HG02642 (cell line): ENCODE results near the gene DNAJA3.
A peak's percentile ranks its signal among the peaks of the same experiment; 100 is the strongest.

Source experiments
- ATAC-seq: cut with Tn5 transposase; IDR thresholded peaks from one replicate; pipeline ENCODE4 v1.9.1; 2021; ENCODE audit warnings: mild to moderate bottlenecking; ENCODE audit not compliant: unreplicated experiment, poor library complexity

The DNAJA3 gene

GRCh38 chr16:4404247-4404966 lies 21.3 kb upstream of the DNAJA3 start:
- no peak for ATAC-seq

DNA sequence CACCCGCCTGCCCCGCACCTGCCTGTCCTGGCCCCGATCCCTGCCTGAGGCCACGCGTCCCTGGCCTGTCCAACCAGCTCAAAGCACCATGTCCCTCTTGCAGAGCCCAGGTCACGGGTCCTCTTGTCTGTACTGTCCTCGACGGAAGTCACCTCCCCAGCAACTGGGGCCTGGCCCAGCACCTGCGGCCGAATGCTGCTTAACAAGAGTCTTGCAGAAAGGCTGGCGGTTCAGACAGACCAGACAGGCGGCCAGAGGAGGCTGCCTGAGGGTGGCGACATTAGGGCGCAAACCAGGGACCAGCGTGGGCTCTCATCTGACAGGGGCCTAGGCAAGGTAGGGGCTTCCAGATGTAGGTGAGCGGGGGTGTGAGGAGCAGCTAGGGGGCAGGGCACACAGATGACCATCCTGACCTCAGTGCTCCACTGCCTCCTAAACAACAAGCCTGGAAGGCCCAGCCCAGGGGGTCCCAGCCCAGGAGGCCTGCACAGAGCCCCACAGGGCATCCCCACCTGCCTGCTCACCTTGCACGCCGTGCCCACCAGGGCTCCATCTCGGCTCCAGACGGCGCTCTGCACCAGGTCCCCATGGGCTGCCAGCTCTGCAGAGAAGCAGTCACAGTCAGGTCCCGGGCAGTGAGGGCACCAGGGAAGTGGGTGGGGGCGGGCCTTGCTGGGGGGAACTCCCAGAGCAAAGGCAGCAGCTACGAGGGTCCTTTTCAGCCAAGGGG lies 20.5 kb upstream of the DNAJA3 start:
- no peak for ATAC-seq

GRCh38 chr16:4407543-4408322 lies 17.9 kb upstream of the DNAJA3 start:
- ATAC-seq, result no peak

DNA sequence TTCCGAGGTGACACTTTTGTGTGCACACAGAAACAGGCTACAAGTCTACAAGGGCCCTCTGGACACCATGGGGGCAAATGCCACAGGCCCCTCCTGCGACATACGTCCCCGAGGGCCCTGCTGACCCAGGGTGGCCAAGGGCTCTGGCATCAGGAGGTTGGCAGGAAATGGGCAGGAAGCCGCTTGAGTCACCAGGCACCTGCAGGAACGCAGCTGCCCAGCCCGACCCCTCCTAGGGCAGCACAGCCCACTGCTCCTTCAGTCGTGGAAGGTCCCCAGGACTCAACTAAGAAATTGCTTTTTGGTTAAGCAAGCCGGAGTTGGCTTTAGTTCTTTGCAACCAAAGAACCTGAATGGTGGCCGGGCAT lies 17.4 kb upstream of the DNAJA3 start:
- no peak for ATAC-seq

- no peak for ATAC-seq
Observed at GRCh38 chr16:4409081-4409932, 16.4 kb upstream of the DNAJA3 start.

DNA sequence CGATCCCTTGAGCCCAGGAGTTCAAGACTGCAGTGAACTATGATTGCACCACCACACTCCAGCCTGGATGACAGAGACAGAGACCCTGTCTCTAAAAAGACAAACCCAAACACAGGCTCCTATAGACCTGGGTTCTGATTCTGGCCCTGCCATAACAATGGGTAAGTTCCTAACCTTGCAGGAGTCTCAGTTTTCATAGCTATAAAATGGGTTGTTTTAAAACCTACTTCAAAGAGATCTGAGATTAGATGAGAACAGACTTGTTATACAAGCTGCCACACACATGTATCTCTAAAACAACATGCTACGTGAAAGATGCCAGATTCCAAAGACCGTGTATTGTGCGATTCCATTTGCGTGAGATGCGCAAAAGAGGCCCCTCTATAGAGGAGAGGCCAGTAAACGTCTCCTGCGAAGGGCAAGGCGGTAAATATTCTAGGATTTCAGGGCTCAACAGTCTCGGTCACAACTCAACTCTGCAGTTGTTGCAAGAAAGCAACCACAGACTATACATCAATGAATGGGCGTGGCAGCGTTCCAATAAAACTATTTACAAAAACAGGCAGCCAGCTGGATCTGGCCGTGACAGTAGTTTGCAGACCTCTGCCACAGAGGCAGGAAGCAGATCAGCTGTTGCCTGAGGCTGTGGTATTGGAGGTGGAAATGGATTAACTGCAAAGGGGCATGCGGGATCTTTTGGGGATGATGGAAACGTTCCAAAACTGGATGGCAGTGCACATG lies 15.2 kb upstream of the DNAJA3 start:
- ATAC-seq, result no peak

DNA sequence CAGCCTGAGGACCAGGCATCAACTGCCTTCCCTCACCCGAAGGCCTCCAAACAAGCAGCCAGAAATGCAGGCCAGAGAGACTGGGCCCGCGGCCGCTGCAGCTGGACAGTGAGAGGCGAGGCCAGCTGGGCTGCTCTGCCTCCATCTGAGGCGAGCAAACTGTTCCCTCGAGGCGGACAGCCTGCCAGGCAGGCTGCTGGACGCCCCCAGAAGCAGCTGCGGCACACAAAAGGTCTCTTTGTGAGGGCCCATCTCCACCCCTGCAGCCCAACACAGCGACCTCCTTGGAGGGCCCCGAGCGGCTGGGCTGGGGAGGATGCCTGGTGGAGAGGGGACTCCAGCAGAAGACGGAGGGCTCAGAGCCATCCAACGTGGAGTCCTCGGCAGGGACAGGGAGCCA lies 14.0 kb upstream of the DNAJA3 start:
- ATAC-seq, result no peak

DNA sequence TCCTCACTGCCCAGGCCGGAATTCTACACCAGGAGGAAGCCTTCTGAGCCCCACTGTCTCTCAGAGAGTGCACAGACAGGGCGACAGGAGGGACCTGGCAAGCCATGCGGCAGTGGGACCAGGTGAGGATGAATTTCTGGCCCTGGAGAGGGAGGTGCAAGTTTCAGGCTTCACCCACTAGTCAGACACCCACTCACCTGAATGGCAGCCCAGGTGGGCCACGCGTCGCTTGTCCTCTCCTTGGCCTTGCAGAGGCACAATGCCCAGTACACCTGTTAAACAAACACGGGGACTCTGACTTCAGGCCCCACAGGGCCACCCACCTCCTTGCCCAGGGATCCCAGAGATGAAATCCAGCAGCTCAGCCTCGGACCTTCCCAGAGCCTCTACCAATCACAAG lies 13.5 kb upstream of the DNAJA3 start:
- ATAC-seq, result no peak

DNA sequence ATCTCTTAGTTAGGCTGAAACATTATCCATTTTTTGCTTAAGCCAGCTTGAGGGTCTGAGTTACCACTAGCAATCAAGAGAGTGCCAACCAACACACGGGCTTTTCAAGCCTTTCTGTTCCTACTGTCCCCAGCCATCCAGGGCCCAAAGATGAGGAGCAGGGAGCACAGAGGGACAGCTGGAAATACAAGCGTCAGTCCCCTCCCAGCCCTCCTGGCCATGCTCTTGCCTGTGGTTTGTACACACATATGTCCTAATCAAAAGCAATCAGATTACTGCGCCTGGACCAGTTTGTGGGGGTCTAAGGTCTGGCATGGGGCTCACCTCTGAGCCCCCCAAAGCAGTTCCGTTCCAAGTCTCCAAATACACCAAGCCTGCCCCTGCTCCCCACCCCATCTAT lies 12.8 kb upstream of the DNAJA3 start:
- no peak for ATAC-seq

DNA sequence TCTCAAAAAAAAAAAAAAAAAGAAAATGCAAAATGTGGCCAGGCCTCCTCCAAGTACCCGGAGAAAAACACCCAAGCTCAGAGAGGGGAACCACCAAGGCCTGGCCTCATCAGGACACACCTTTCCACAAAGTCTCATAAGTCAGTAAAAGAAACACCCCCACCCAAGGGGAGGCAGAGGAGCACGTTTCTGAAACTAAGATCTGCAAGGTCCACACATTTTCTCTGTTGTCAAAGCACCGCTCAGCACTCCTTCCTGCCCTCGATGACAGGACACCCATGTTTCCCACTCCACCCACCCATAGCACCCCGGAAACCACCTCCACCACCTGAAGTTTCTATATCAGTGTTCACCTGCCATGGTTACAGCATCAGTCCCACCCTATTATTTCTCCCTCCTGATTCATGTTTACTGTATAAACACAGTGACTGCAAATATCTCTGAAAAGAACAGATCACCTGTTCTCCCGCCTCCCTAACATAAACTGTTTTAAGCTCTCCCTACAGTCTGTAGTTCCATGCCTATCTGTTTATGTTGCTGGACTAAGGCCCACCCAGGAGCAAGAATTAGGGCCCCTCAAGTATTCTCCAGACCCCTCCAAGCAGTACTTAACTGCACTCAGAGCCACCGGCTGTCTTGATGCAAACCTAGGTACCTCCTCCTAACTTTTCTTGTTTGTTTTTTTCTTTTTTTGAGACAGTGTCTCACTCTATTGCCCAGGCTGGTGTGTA lies 11.3 kb upstream of the DNAJA3 start:
- peak; percentile 55 for ATAC-seq

- peak; percentile 14 for ATAC-seq
Observed at GRCh38 chr16:4415538-4416199, 10.0 kb upstream of the DNAJA3 start.

- peak; percentile 77 for ATAC-seq
Observed at GRCh38 chr16:4416200-4417032, 9.3 kb upstream of the DNAJA3 start, which contains the start of gene CORO7. TSS of gene CORO7 (minus strand) at chr16:4416596. CDS start at chr16:4416518, 78 bp downstream.

DNA sequence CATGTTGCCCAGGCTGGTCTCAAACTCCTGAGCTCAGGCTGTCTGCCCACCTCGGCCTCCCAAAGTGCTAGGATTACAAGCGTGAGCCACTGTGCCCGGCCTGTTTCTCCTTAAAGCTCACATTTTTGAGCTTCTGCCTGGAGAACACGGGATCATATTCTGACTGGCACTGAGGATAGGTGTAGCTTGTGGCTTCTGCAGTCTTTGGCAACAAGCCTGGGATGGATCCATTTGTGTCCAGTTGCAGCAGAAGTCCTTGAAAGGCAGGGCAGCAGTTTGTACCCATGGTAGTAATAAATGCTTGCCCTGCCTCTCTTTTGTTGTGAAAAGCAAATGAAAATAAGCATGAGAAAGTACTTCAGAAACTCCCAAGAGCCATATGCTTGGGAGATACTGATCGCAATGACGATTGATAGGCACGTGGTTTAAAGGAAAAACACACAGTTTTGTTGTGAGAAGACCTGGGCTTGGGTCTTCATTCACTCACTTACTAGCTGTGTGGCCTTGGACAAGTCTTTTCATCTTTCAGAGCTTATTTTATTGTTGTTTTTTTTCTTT lies 6.2 kb upstream of the DNAJA3 start:
- no peak for ATAC-seq

DNA sequence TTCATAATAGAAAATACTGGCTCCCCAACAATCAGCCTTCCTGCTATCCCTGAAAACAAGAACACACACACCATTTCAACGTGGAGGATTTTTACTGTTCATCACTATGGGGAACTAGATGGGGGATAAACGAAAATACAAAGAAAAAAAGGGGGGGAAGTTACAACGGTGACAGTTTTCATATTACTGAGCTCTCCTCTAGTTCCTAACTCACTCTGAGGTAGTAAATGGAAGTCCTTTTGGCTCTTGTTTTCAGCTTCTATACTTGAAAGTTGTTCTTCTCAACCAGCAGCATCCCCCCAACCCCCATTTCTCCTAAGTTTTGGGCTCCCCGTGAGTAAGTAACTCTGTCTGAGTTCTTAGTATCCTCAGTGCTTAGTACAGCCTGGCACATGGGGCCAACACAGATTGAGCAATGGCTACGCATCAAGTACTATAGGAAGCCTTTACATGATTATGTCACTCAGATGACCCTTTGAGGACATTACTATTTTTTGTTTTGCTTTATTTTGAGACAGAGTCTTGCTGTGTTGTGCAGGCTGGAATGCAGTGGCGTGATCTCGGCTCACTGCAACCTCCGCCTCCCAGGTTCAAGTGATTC lies 5.1 kb upstream of the DNAJA3 start:
- no peak for ATAC-seq

DNA sequence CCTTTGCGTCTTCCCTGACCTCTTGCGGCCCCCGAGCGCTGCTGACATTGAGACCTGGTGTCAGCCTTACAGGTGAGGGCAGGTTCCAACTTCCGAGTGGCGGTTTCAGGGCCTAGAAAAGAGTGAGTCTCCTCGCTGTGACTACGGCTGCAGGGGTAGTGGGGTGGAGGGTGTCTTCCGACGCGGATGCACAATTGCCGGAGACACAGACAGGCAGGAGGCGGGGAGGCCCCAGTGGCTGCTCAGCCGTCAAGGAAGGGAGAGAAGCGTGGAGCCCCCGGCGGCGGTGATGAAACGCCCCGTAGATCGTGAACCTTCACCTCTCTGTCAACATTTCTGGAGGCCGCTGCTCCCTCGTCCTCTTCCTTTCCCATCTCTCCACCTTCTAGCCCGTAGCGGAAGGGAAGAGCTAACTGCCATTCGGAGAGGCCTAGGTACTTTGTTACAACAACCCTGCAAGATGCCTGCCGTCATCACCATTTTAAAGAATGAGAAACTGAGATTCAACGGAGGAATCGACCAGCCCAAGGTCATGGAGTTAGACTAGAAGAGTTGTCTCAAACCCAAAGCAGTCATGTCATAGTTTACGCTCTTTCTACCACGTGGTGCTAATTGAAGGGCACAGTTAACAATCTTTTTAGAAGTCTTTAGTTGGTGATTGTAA lies 485 bp downstream of the DNAJA3 start:
- ATAC-seq, result peak; percentile 28

DNA sequence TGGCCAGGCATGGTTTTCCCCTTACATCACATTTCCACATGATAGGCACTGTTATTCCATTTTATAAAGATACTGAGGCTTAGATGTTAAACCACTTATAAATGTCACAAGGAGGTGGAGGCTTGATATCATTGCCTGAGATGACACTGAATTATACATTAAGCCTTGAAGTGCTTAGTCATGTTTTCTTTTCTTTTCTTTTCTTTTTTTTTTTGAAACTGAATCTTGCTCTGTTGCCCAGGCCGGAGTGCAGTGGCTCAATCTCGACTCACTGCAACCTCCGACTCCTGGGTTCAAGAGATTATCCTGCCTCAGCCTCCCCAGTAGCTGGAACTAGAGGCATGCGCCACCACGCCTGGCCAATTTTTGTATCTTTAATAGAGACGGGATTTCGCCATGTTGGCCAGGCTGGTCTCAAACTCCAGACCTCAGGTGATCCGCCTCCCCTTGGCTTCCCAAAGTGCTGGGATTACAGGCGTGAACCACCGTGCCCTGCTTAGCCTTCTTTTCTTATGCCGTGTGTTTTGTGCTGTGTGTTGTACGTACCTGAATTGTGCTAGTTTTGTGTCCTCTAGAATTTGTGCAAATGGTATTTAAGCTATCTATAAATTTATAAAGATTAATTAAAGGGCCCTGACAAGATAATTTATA lies 1.2 kb downstream of the DNAJA3 start:
- no peak for ATAC-seq
